ENCODE results near the gene POFUT2.

GRCh38 chr21:45277101-45278045, 10.3 kb downstream of the POFUT2 start:
- TF ChIP-seq CTCF (IDR thresholded peaks at IDR 0.05) (no peak), POLR2A (IDR thresholded peaks at IDR 0.05) (no peak)
